Measurements from ENCODE around the gene OVAAL.

- TF ChIP-seq CTCF (IDR thresholded peaks at IDR 0.05) (no peak), POLR2A (IDR thresholded peaks at IDR 0.05) (no peak)
These were observed 15.4 kb downstream of the OVAAL start for GRCh38 chr1:180574031-180574713.

Measured in right lobe of liver (tissue), 4 donors.